ENCODE measurements around the gene GALK2.
"Not testable (repeated sequence)": the region's sequence is repeated elsewhere in the genome, so short reads cannot be mapped to it uniquely, and the experiment has no call there.

The GALK2 gene

GRCh38 chr15:49339656-49340055, 169.6 kb downstream of the GALK2 start:
- DNase-seq (ENCODE audit: low read depth) = no peak

- no peak for DNase-seq (ENCODE audit: low read depth)
Observed at GRCh38 chr15:49343546-49343945, 173.5 kb downstream of the GALK2 start.

- DNase-seq (ENCODE audit: low read depth) = not testable (repeated sequence)
Observed at GRCh38 chr15:49354439-49354838, 184.4 kb downstream of the GALK2 start.

GRCh38 chr15:49361370-49361769, 191.3 kb downstream of the GALK2 start:
- no peak for DNase-seq (ENCODE audit: low read depth)

GRCh38 chr15:49366496-49366895, 196.4 kb downstream of the GALK2 start:
- no peak for DNase-seq (ENCODE audit: low read depth)

GRCh38 chr15:49370782-49371181, 200.7 kb downstream of the GALK2 start:
- DNase-seq (ENCODE audit: low read depth) = no peak

- DNase-seq (ENCODE audit: low read depth) = no peak
Observed at GRCh38 chr15:49372366-49372765, 202.3 kb downstream of the GALK2 start.

- no peak for DNase-seq (ENCODE audit: low read depth)
Observed at GRCh38 chr15:49379996-49380395, 209.9 kb downstream of the GALK2 start.

- no peak for DNase-seq (ENCODE audit: low read depth)
Observed at GRCh38 chr15:49380912-49381311, 210.9 kb downstream of the GALK2 start.
